HFFc6 (cell line): Measurements from ENCODE around the gene SLC22A2. TPM values are rescaled to one million over a fixed set of nuclear protein-coding genes. Genes with fewer than 3 reads are reported as not detected.
"Not testable (repeated sequence)": the region's sequence is repeated elsewhere in the genome, so short reads cannot be mapped to it uniquely, and the experiment has no call there.

Experiments
- DNase-seq: peaks from one replicate; pipeline ENCODE4 v3.0.0-alpha.2; 2018
- H3K27ac Mint-ChIP-seq: 2 replicates; pipeline ENCODE4 v1.8.0; 2020; ENCODE audit warnings: mild to moderate bottlenecking, mixed read lengths
- H3K27me3 Mint-ChIP-seq: 2 replicates; pipeline ENCODE4 v1.8.0; 2021; ENCODE audit warnings: mild to moderate bottlenecking, moderate library complexity, mixed read lengths; ENCODE audit not compliant: insufficient read depth
- H3K36me3 Mint-ChIP-seq: 2 replicates; pipeline ENCODE4 v1.8.0; 2021; ENCODE audit warnings: low read depth, mixed read lengths
- H3K4me1 Mint-ChIP-seq: 2 replicates; pipeline ENCODE4 v1.8.0; 2020; ENCODE audit warnings: low read depth, mixed read lengths
- H3K4me3 Mint-ChIP-seq: 2 replicates; pipeline ENCODE4 v1.8.0; 2020; ENCODE audit warnings: mild to moderate bottlenecking, moderate library complexity, mixed read lengths
- H3K9me3 Mint-ChIP-seq: 2 replicates; pipeline ENCODE4 v1.8.0; 2020; ENCODE audit warnings: mild to moderate bottlenecking, mixed read lengths
- CTCF ChIP-seq: fragments of 200-600 bp; sonication (generic); IDR thresholded peaks from 2 replicates; pipeline ENCODE4 v1.5.0; 2021; ENCODE audit warnings: antibody characterized with exemption, mild to moderate bottlenecking
- total RNA-seq, 6 experiments: library from RNA; stranded (reverse); fragmentation: NEBNext Ultra II Directional; extraction: Animal tissue kit (Norgen Biotek cat#: 25700); gene quantifications; 2 replicates in 1 of 6; 3 replicates in 5 of 6; pipeline ENCODE4 v1.2.3, GENCODE V29; 2021

SLC22A2 gene
- total RNA-seq, 6 experiments from 2014 or later, result not detected

- no peak for TF ChIP-seq CTCF
- peaks cover 34% of the 10 kb centered on the region for H3K9me3 Mint-ChIP-seq
- H3K36me3 Mint-ChIP-seq, result peaks cover 4% of the 10 kb centered on the region; the same call in 1 of the 2 replicates
- no peak for DNase-seq
- no peaks in the 10 kb centered on the region for H3K27me3 Mint-ChIP-seq
- H3K4me3 Mint-ChIP-seq, result no peak overlapping the region
- no peak overlapping the region for H3K27ac Mint-ChIP-seq
- peaks cover 7% of the 10 kb centered on the region; the same call in 1 of the 2 replicates for H3K4me1 Mint-ChIP-seq
Observed at GRCh38 chr6:160239929-160240690, 18.5 kb downstream of the SLC22A2 start.

- H3K4me3 Mint-ChIP-seq, result no peak overlapping the region
- DNase-seq, result no peak
- H3K36me3 Mint-ChIP-seq, result peaks cover 4% of the 10 kb centered on the region; the same call in 1 of the 2 replicates
- no peak for TF ChIP-seq CTCF
- peaks cover 7% of the 10 kb centered on the region; the same call in 1 of the 2 replicates for H3K4me1 Mint-ChIP-seq
- H3K27ac Mint-ChIP-seq, result no peak overlapping the region; the same call in 1 of the 2 replicates
- peaks cover 23% of the 10 kb centered on the region for H3K9me3 Mint-ChIP-seq
- H3K27me3 Mint-ChIP-seq, result no peaks in the 10 kb centered on the region
Observed at GRCh38 chr6:160238761-160239751, 19.6 kb downstream of the SLC22A2 start.

- TF ChIP-seq CTCF, result no peak
- no peaks in the 10 kb centered on the region for H3K27me3 Mint-ChIP-seq
- H3K27ac Mint-ChIP-seq, result no peak overlapping the region
- H3K9me3 Mint-ChIP-seq, result peaks cover 19% of the 10 kb centered on the region
- H3K4me3 Mint-ChIP-seq, result no peak overlapping the region
- no peak for DNase-seq
- peaks cover 7% of the 10 kb centered on the region; the same call in 1 of the 2 replicates for H3K4me1 Mint-ChIP-seq
- peaks cover 4% of the 10 kb centered on the region; the same call in 1 of the 2 replicates for H3K36me3 Mint-ChIP-seq
Observed at GRCh38 chr6:160238278-160238711, 20.3 kb downstream of the SLC22A2 start.

GRCh38 chr6:160237597-160238275 is 20.9 kb downstream of the SLC22A2 start:
- not testable (repeated sequence) for H3K4me1 Mint-ChIP-seq, H3K27me3 Mint-ChIP-seq, H3K4me3 Mint-ChIP-seq, H3K27ac Mint-ChIP-seq, H3K36me3 Mint-ChIP-seq, DNase-seq
- peaks cover 19% of the 10 kb centered on the region for H3K9me3 Mint-ChIP-seq

GRCh38 chr6:160236235-160236872 is 22.3 kb downstream of the SLC22A2 start:
- not testable (repeated sequence) for H3K36me3 Mint-ChIP-seq, DNase-seq, H3K4me3 Mint-ChIP-seq, H3K4me1 Mint-ChIP-seq, H3K27ac Mint-ChIP-seq, H3K27me3 Mint-ChIP-seq
- H3K9me3 Mint-ChIP-seq, result peaks cover 19% of the 10 kb centered on the region

- H3K36me3 Mint-ChIP-seq, H3K4me1 Mint-ChIP-seq, H3K27ac Mint-ChIP-seq, H3K27me3 Mint-ChIP-seq, H3K4me3 Mint-ChIP-seq, DNase-seq: not testable (repeated sequence)
- H3K9me3 Mint-ChIP-seq, result peaks cover 19% of the 10 kb centered on the region
Observed at GRCh38 chr6:160233950-160234640, 24.5 kb downstream of the SLC22A2 start.
